ENCODE measurements around the gene CAMK1D.
A peak's percentile ranks its signal among the peaks of the same experiment; 100 is the strongest.
"Not testable (repeated sequence)": the region's sequence is repeated elsewhere in the genome, so short reads cannot be mapped to it uniquely, and the experiment has no call there.

Gene CAMK1D

GRCh38 chr10:12348870-12349628 lies at the start of gene CAMK1D:
CAMK1D (plus strand) TSS chr10:12349547.
- DNase-seq = peak; percentile 94

GRCh38 chr10:12301036-12301435 lies 48.3 kb upstream of the CAMK1D start:
- DNase-seq = not testable (repeated sequence)

GRCh38 chr10:12308057-12308456 lies 41.3 kb upstream of the CAMK1D start:
- no peak for DNase-seq

- no peak for DNase-seq
These were observed 40.5 kb upstream of the CAMK1D start for GRCh38 chr10:12308736-12309375.

- DNase-seq = not testable (repeated sequence)
These were observed 39.6 kb upstream of the CAMK1D start for GRCh38 chr10:12309783-12310182.

GRCh38 chr10:12314836-12315235 lies 34.5 kb upstream of the CAMK1D start:
- DNase-seq = no peak

GRCh38 chr10:12319076-12319475 lies 30.3 kb upstream of the CAMK1D start:
- no peak for DNase-seq

GRCh38 chr10:12320892-12321291 lies 28.5 kb upstream of the CAMK1D start:
- DNase-seq = no peak

- no peak for DNase-seq
These were observed 27.7 kb upstream of the CAMK1D start for GRCh38 chr10:12321641-12322040.

- no peak for DNase-seq
These were observed 26.7 kb upstream of the CAMK1D start for GRCh38 chr10:12322583-12323131.

GRCh38 chr10:12324530-12324929 lies 24.8 kb upstream of the CAMK1D start:
- DNase-seq = no peak

- no peak for DNase-seq
These were observed 22.3 kb upstream of the CAMK1D start for GRCh38 chr10:12327074-12327473.

GRCh38 chr10:12327476-12327875 lies 21.9 kb upstream of the CAMK1D start:
- no peak for DNase-seq

- not testable (repeated sequence) for DNase-seq
These were observed 21.0 kb upstream of the CAMK1D start for GRCh38 chr10:12328312-12328711.

GRCh38 chr10:12332572-12333379 lies 16.6 kb upstream of the CAMK1D start:
- DNase-seq = no peak

GRCh38 chr10:12333380-12334185 lies 15.8 kb upstream of the CAMK1D start:
- DNase-seq = peak; percentile 52

GRCh38 chr10:12334186-12334530 lies 15.2 kb upstream of the CAMK1D start:
- no peak for DNase-seq

- DNase-seq = not testable (repeated sequence)
These were observed 14.2 kb upstream of the CAMK1D start for GRCh38 chr10:12335169-12335568.

- DNase-seq = no peak
These were observed 11.6 kb upstream of the CAMK1D start for GRCh38 chr10:12337453-12338372.

- DNase-seq = no peak
These were observed 10.4 kb upstream of the CAMK1D start for GRCh38 chr10:12338981-12339380.

GRCh38 chr10:12340371-12340770 lies 9.0 kb upstream of the CAMK1D start:
- no peak for DNase-seq

Data from CD4-positive, alpha-beta T cell treated with Interleukin-17A for 1 hour (primary cell).